HepG2 (cell line): ENCODE results near the gene TRIM67. TPM values are rescaled to one million over a fixed set of nuclear protein-coding genes. Genes with fewer than 3 reads are reported as not detected.

Experiments used
- ATAC-seq: fragments of 200-7000 bp; cut with Tn5 transposase; 3 replicates; pipeline ENCODE4 v1.9.1; 2020; ENCODE audit warnings: mild to moderate bottlenecking, moderate library complexity
- BruUV-seq: library from RNA; stranded (reverse); fragments of 400-500 nt; replicated peaks from 2 replicates; lab custom pipeline; 2021; lab: Mats Ljungman, UMichigan
- CTCF ChIA-PET: fragments of 300-600 bp; formaldehyde crosslinking; extraction: SDS; loops from one replicate; lab custom pipeline; 2021; ENCODE audit warnings: low total read pairs, inconsistent platforms, low intra/inter-chr PET ratio; lab: Yijun Ruan, JAX
- POLR2A ChIA-PET: fragments of 350-600 bp; sonication (Branson Sonifier 250); formaldehyde crosslinking; loops from one replicate; lab custom pipeline; 2020; ENCODE audit warnings: antibody characterized with exemption, inconsistent platforms; lab: Yijun Ruan, JAX
- DNase-seq: peaks from one replicate; pipeline ENCODE4 v3.0.0-alpha.2; 2015; ENCODE audit warnings: low spot score
- FAIRE-seq: peaks from 3 replicates; lab custom pipeline; 2011; peaks lifted over from hg19 to GRCh38; lab: Jason Lieb, UNC
- H2AFZ ChIP-seq: one replicate; pipeline ENCODE4 v1.6.1; 2011; ENCODE audit warnings: low read length, inconsistent platforms
- H3K27ac ChIP-seq: fragments of 300-600 bp; 3 replicates; pipeline ENCODE4 v1.8.0; 2011; ENCODE audit warnings: mixed run types, mild to moderate bottlenecking, mixed read lengths, low read length, inconsistent platforms; ENCODE audit not compliant: insufficient read depth; ENCODE audit errors: extremely low read length
- H3K27me3 ChIP-seq, 2 experiments: fragments of 200-600 bp in 1 of 2; 2 replicates in 1 of 2; 3 replicates in 1 of 2; pipeline versions ENCODE4 v1.6.0 to v1.8.0; 2011; ENCODE audit warnings: low read length in 2 of 2, mild to moderate bottlenecking in 2 of 2, moderate library complexity in 2 of 2, inconsistent platforms in 1 of 2; ENCODE audit not compliant: insufficient read depth in 2 of 2, control insufficient read depth in 1 of 2
- H3K36me3 ChIP-seq, 2 experiments: fragments of 200-600 bp in 1 of 2; replicated peaks in 1 of 2; 2 replicates in 1 of 2; 3 replicates in 1 of 2; pipeline versions ENCODE4 v1.5.1 to v1.8.0; 2011; ENCODE audit warnings: low read length in 2 of 2, inconsistent platforms in 1 of 2; ENCODE audit not compliant: insufficient read depth in 2 of 2, control insufficient read depth in 1 of 2
- H3K4me1 ChIP-seq: 2 replicates; pipeline ENCODE4 v1.5.1; 2012; ENCODE audit warnings: low read length, inconsistent platforms; ENCODE audit not compliant: insufficient read depth
- H3K4me2 ChIP-seq: 2 replicates; pipeline ENCODE4 v1.6.0; 2011; ENCODE audit warnings: low read depth, low read length, inconsistent platforms
- H3K4me3 ChIP-seq, 3 experiments: fragments of 200-600 bp in 1 of 3; sonication (generic), shearing (Covaris generic) in 1 of 3; replicated peaks in 1 of 3; 2 replicates each; pipeline ENCODE4 v1.5.1; 2011 to 2016; ENCODE audit warnings: low read length in 3 of 3, inconsistent platforms in 2 of 3, low read depth in 2 of 3, mild to moderate bottlenecking in 2 of 3, control low read depth in 1 of 3, mixed read lengths in 1 of 3; ENCODE audit not compliant: insufficient read depth in 1 of 3
- H3K79me2 ChIP-seq: one replicate; pipeline ENCODE4 v1.6.1; 2011; ENCODE audit warnings: low read length, inconsistent platforms; ENCODE audit not compliant: insufficient read depth
- H3K9ac ChIP-seq: 2 replicates; pipeline ENCODE4 v1.6.0; 2011; ENCODE audit warnings: mild to moderate bottlenecking, low read depth, low read length, inconsistent platforms; ENCODE audit not compliant: insufficient read depth
- H3K9me3 ChIP-seq: 2 replicates; pipeline ENCODE4 v1.5.1; 2012; ENCODE audit warnings: mild to moderate bottlenecking, low read length
- H4K20me1 ChIP-seq: 2 replicates; pipeline ENCODE4 v1.6.0; 2011; ENCODE audit warnings: inconsistent platforms, mild to moderate bottlenecking, low read length, moderate library complexity; ENCODE audit not compliant: insufficient read depth
- CSRNP2 ChIP-seq: sonication (generic); formaldehyde crosslinking; conservative IDR thresholded peaks from 2 replicates; pipeline ENCODE4 v1.8.0; 2022; ENCODE audit warnings: low read depth, missing genetic modification reagents
- EP300 ChIP-seq, 3 experiments: sonication (generic) in 1 of 3; formaldehyde crosslinking in 1 of 3; IDR thresholded peaks; 2 replicates each; pipeline versions ENCODE4 v1.5.1 to v1.6.1; 2011 to 2020; ENCODE audit warnings: low read depth in 2 of 3, low read length in 2 of 3, borderline replicate concordance in 1 of 3, improper control_type of control experiment in 1 of 3, mild to moderate bottlenecking in 1 of 3, missing genetic modification reagents in 1 of 3, moderate library complexity in 1 of 3
- HOXA9 ChIP-seq: sonication (generic); formaldehyde crosslinking; IDR thresholded peaks from 2 replicates; pipeline ENCODE4 v1.8.1; 2022; ENCODE audit warnings: missing genetic modification reagents, mild to moderate bottlenecking, moderate library complexity, borderline replicate concordance
- IKZF4 ChIP-seq: sonication (generic); formaldehyde crosslinking; IDR thresholded peaks from 2 replicates; pipeline ENCODE4 v1.5.1; 2020; ENCODE audit warnings: borderline replicate concordance, mild to moderate bottlenecking, low read depth, missing genetic modification reagents; ENCODE audit errors: not compliant biosample characterization
- IRX3 ChIP-seq: sonication (generic); formaldehyde crosslinking; IDR thresholded peaks from 2 replicates; pipeline ENCODE4 v1.8.1; 2023; ENCODE audit warnings: mild to moderate bottlenecking, low read depth, missing genetic modification reagents, borderline replicate concordance
- NFE2L2 ChIP-seq: fragments of 150-350 bp; IDR thresholded peaks from 2 replicates; pipeline ENCODE4 v1.6.1; 2014; ENCODE audit warnings: low read length
- NFRKB ChIP-seq: fragments of 450-650 bp; IDR thresholded peaks from 2 replicates; pipeline ENCODE4 v1.6.1; 2017
- NR0B2 ChIP-seq: sonication (generic); formaldehyde crosslinking; IDR thresholded peaks from 2 replicates; pipeline ENCODE4 v1.4.0; 2020; ENCODE audit warnings: mild to moderate bottlenecking, missing genetic modification reagents
- NR2F2 ChIP-seq: IDR thresholded peaks from 2 replicates; pipeline ENCODE4 v1.6.1; 2012; ENCODE audit warnings: low read depth, inconsistent platforms, borderline replicate concordance
- SAP130 ChIP-seq: IDR thresholded peaks from 2 replicates; pipeline ENCODE4 v1.6.1; 2016; ENCODE audit warnings: low read depth
- STAT5B ChIP-seq: sonication (generic); formaldehyde crosslinking; IDR thresholded peaks from 2 replicates; pipeline ENCODE4 v1.4.0; 2020; ENCODE audit warnings: missing genetic modification reagents
- TRAFD1 ChIP-seq: sonication (generic); formaldehyde crosslinking; IDR thresholded peaks from 2 replicates; pipeline ENCODE4 v1.5.1; 2020; ENCODE audit warnings: missing genetic modification reagents, mild to moderate bottlenecking, borderline replicate concordance
- ZNF770 ChIP-seq: sonication (generic); formaldehyde crosslinking; IDR thresholded peaks from 2 replicates; pipeline ENCODE4 v1.5.0; 2020; ENCODE audit warnings: mild to moderate bottlenecking, missing genetic modification reagents
- ZNF782 ChIP-seq: sonication (generic); formaldehyde crosslinking; IDR thresholded peaks from 2 replicates; pipeline ENCODE4 v1.4.0; 2020; ENCODE audit warnings: missing genetic modification reagents, mild to moderate bottlenecking, borderline replicate concordance
- WGBS: methylation state at CpG from one replicate; pipeline ENCODE4 v1.1.6; 2017; ENCODE audit warnings: low lambda C conversion rate; 5-methylcytosine and 5-hydroxymethylcytosine counted together
- in situ Hi-C: cut with HindIII; loops from 2 replicates; pipeline ENCODE4 v1.10.0; 2017; ENCODE audit warnings: low pct_unique_long_range_greater_than_20kb; ENCODE audit not compliant: extremely low pct_ligation_motif_present
- intact Hi-C: fragments of 100-400 bp; cut with micrococcal nuclease; formaldehyde crosslinking; loops from one replicate; pipeline ENCODE4 v1.10.0; 2022; ENCODE audit not compliant: unreplicated experiment
- polyA plus RNA-seq, 8 experiments: library from polyadenylated mRNA; depleted of rRNA in 3 of 8; stranded (reverse) in 7 of 8; unstranded in 1 of 8; fragments of >200 nt; fragmentation: Illumina TruSeq in 4 of 8; extraction: Trizol in 4 of 8; gene quantifications; 2 replicates each; pipeline versions ENCODE4 v1.2.1 to v1.2.3, GENCODE V29; 2011 to 2016; ENCODE audit warnings: low read depth in 4 of 8, missing spikeins in 1 of 8, mixed read lengths in 1 of 8; ENCODE audit not compliant: insufficient read depth in 1 of 8
- total RNA-seq, 5 experiments: library from RNA; depleted of rRNA; stranded (reverse); fragments of >200 nt; fragmentation: Illumina TruSeq; extraction: Trizol; gene quantifications; 2 replicates each; pipeline ENCODE4 v1.2.3, GENCODE V29; 2016; ENCODE audit warnings: low read depth in 1 of 5

TRIM67 gene
- total and polyA plus RNA-seq, 2 of the 13 experiments (the other 11 are each of a cell fraction or from before 2014, with no cell fraction given): not detected

GRCh38 chr1:231219422-231220401 is 57.9 kb downstream of the TRIM67 start:
- peaks cover 59% of the 10 kb centered on the region for H3K4me1 ChIP-seq
- ChIA-PET CTCF (no interaction called here), POLR2A (interaction anchor here (0.8 to 3.1 kb wide), 5 partner anchors 15 to 491 kb away, joined by 3 to 47 read pairs (median 5); partner anchors contain the start of genes EXOC8 and SPRTN)
- H3K9me3 ChIP-seq: no peaks in the 10 kb centered on the region
- H3K9ac ChIP-seq: no peak overlapping the region
- in situ Hi-C loops: loop anchor here (10.0 to 25.0 kb wide), 3 partner anchors 125 to 582 kb away; partner anchors contain the start of gene COG2
- H4K20me1 ChIP-seq: no peaks in the 10 kb centered on the region
- intact Hi-C loops: loop anchor here (2.0 kb wide), 1 partner anchor 13 kb away; no protein-coding TSS in a partner anchor
- H3K79me2 ChIP-seq: no peaks in the 10 kb centered on the region
- FAIRE-seq (peak; percentile 80), ATAC-seq (peak; percentile 80), DNase-seq (peak; percentile 91)
- no peak overlapping the region for H3K4me3 ChIP-seq
- peak overlapping the region; percentile 59 for H3K27ac ChIP-seq
- WGBS: 36% methylated on average over 7 of the region's 10 CpGs
- H2AFZ ChIP-seq: no peak overlapping the region
- H3K36me3 ChIP-seq: peaks cover 3 to 9% of the 10 kb centered on the region in 2 experiments; a peak in 4 of 5 replicates
- H3K27me3 ChIP-seq: no peaks in the 10 kb centered on the region
- BruUV-seq: no TSS peak
- peak overlapping the region; percentile 46 for H3K4me2 ChIP-seq
- TF ChIP-seq CSRNP2 (CRISPR knock-in tag): no peak
- TF ChIP-seq ZNF770 (CRISPR knock-in tag): no peak
- TF ChIP-seq IRX3 (CRISPR knock-in tag): no peak
- no peak for TF ChIP-seq TRAFD1 (CRISPR knock-in tag)
- no peak for TF ChIP-seq NR0B2
- peak; percentile 59; the same call in 1 of the 2 replicates for TF ChIP-seq NR2F2
- TF ChIP-seq ZNF782 (CRISPR knock-in tag): no peak
- peak; percentile 49; the same call in 1 of the 2 replicates for TF ChIP-seq SAP130 (CRISPR knock-in tag)
- no peak for TF ChIP-seq HOXA9 (CRISPR knock-in tag)
- TF ChIP-seq EP300 (IDR thresholded peaks at IDR 0.05; ENCODE audit: low read depth in 2 of 2, low read length in 2 of 2): peak in 1 of 2 experiments; percentile 92; a peak in 2 of 4 replicates
- no peak; the same call in 1 of the 2 replicates for TF ChIP-seq EP300 (CRISPR knock-in tag; IDR thresholded peaks at IDR 0.05; ENCODE audit: borderline replicate concordance)
- TF ChIP-seq STAT5B (CRISPR knock-in tag): no peak
- no peak for TF ChIP-seq IKZF4 (CRISPR knock-in tag)
- TF ChIP-seq NFE2L2: no peak
- no peak for TF ChIP-seq NFRKB
